ENCODE data around the gene ADAMTS17.

The ADAMTS17 gene

DNA sequence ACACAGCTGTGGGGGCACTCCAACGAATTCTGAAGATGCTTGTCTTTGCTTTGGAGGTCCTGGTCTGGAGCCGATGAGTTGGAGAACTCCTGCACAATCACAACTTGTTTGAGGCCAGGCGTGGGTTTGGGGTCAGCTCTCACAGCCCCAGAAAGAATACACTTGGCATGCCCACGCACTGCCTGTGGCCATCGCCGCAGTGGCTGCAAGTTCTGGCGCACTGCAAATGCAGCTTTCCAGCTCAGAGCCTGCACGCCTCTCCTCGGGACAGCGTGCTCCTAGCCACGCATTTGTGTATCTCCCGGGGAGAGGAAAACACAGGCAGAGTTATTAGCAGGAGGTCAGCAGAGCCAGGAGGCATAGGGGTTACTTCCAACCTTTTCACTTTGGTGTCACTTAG, 282.7 kb downstream of the ADAMTS17 start:
- H3K18ac ChIP-seq (ENCODE audit: low read length): no peak overlapping the region
- H3K9me3 ChIP-seq (ENCODE audit: insufficient read depth, low read depth, low read length): no peaks in the 10 kb centered on the region
- no peak overlapping the region for H4K12ac ChIP-seq (ENCODE audit: low read depth, low read length)
- no peaks in the 10 kb centered on the region for H3K79me1 ChIP-seq (ENCODE audit: low read length)
- no peak overlapping the region for H3K9ac ChIP-seq (ENCODE audit: low read length)
- H3K4me2 ChIP-seq (ENCODE audit: low read length): no peak overlapping the region
- H3K4ac ChIP-seq (ENCODE audit: low read depth, low read length): no peak overlapping the region
- no peaks in the 10 kb centered on the region for H3K4me1 ChIP-seq (ENCODE audit: control insufficient read depth in 1 of 2, insufficient read depth in 2 of 2, low read length in 2 of 2)
- no peaks in the 10 kb centered on the region for H3K79me2 ChIP-seq (ENCODE audit: control insufficient read depth, insufficient read depth, low read length, poor library complexity)
- no peak overlapping the region for H3K23ac ChIP-seq (ENCODE audit: low read length)
- H4K91ac ChIP-seq (ENCODE audit: low read depth, low read length): no peak overlapping the region
- no peak overlapping the region for H2BK5ac ChIP-seq (ENCODE audit: low read depth, low read length, poor library complexity)
- H2BK12ac ChIP-seq (ENCODE audit: low read length): no peak overlapping the region
- WGBS (ENCODE audit: extremely low coverage, insufficient coverage, insufficient read length): no CpG with 5 or more reads among the region's 12 CpGs
- no peak overlapping the region for H2AFZ ChIP-seq (ENCODE audit: insufficient read depth, low read length, poor library complexity)
- DNase-seq: no peak
- H2BK120ac ChIP-seq (ENCODE audit: insufficient read depth, low read length, poor library complexity): no peak overlapping the region
- no peak overlapping the region for H4K8ac ChIP-seq (ENCODE audit: low read depth, low read length)
- no peak overlapping the region for H3K14ac ChIP-seq (ENCODE audit: low read length)
- H3K36me3 ChIP-seq (ENCODE audit: control insufficient read depth in 1 of 2, insufficient read depth in 2 of 2, low read length in 2 of 2): no peaks in the 10 kb centered on the region
- H3K4me3 ChIP-seq (ENCODE audit: low read depth, low read length): no peak overlapping the region
- no peaks in the 10 kb centered on the region for H3K27me3 ChIP-seq (ENCODE audit: insufficient read depth, low read length)
- H3K27ac ChIP-seq (ENCODE audit: low read depth, low read length): no peak overlapping the region
- no peak overlapping the region for H2AK5ac ChIP-seq (ENCODE audit: low read length)

DNA sequence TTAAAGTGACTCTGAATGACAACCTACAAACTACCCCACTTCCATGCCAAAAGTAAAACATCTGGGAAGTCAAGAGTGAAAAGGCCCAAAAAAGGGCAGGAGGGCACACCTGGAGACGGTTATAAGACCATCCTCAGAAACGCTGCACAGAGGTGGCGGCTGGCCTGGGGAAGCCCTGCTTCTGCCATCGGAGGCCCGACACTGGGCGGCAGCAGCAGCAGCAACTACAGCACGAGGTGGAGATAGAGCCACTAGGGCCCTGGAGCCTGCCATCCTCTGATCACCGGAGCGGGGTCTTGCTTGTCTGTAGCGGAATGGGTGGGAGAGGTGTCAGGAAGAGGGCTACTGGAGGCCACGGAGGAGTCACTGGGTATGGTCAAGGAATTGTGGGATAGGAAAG, 283.3 kb downstream of the ADAMTS17 start:
- no peak overlapping the region for H3K4ac ChIP-seq (ENCODE audit: low read depth, low read length)
- H3K14ac ChIP-seq (ENCODE audit: low read length): no peak overlapping the region
- H4K91ac ChIP-seq (ENCODE audit: low read depth, low read length): no peak overlapping the region
- no peak overlapping the region for H4K12ac ChIP-seq (ENCODE audit: low read depth, low read length)
- H2AK5ac ChIP-seq (ENCODE audit: low read length): no peak overlapping the region
- no peaks in the 10 kb centered on the region for H3K27me3 ChIP-seq (ENCODE audit: insufficient read depth, low read length)
- H3K23ac ChIP-seq (ENCODE audit: low read length): no peak overlapping the region
- H3K9me3 ChIP-seq (ENCODE audit: insufficient read depth, low read depth, low read length): no peaks in the 10 kb centered on the region
- H2BK120ac ChIP-seq (ENCODE audit: insufficient read depth, low read length, poor library complexity): no peak overlapping the region
- H3K27ac ChIP-seq (ENCODE audit: low read depth, low read length): no peak overlapping the region
- no peaks in the 10 kb centered on the region for H3K79me1 ChIP-seq (ENCODE audit: low read length)
- no peak overlapping the region for H2AFZ ChIP-seq (ENCODE audit: insufficient read depth, low read length, poor library complexity)
- H3K9ac ChIP-seq (ENCODE audit: low read length): no peak overlapping the region
- H3K4me2 ChIP-seq (ENCODE audit: low read length): no peak overlapping the region
- H3K79me2 ChIP-seq (ENCODE audit: control insufficient read depth, insufficient read depth, low read length, poor library complexity): no peaks in the 10 kb centered on the region
- H2BK5ac ChIP-seq (ENCODE audit: low read depth, low read length, poor library complexity): no peak overlapping the region
- no peaks in the 10 kb centered on the region for H3K36me3 ChIP-seq (ENCODE audit: control insufficient read depth in 1 of 2, insufficient read depth in 2 of 2, low read length in 2 of 2)
- DNase-seq: no peak
- no CpG with 5 or more reads among the region's 11 CpGs for WGBS (ENCODE audit: extremely low coverage, insufficient coverage, insufficient read length)
- no peak overlapping the region for H3K4me3 ChIP-seq (ENCODE audit: low read depth, low read length)
- no peak overlapping the region for H4K8ac ChIP-seq (ENCODE audit: low read depth, low read length)
- no peak overlapping the region for H3K18ac ChIP-seq (ENCODE audit: low read length)
- H3K4me1 ChIP-seq (ENCODE audit: control insufficient read depth in 1 of 2, insufficient read depth in 2 of 2, low read length in 2 of 2): no peaks in the 10 kb centered on the region
- H2BK12ac ChIP-seq (ENCODE audit: low read length): no peak overlapping the region

DNA sequence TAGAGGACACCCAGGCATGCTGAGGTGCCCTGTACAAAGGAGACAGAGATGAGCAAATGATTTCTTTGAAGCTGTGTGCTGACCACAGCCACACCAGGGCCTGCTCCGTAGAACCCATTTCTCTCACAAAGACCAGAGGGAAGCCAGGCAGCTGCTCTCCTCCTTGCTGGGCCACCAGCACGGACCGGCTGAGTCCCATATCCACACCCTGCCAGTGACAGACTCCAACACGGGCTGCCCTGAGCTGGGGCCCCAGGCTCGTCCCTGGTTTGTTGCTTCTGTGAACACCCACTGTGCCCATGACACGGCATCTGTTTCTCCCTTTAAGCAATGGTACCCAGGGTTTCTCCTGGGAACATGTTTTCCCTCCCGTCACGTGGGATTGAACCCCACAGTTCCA, 284.5 kb downstream of the ADAMTS17 start:
- DNase-seq: no peak
- H3K23ac ChIP-seq (ENCODE audit: low read length): no peak overlapping the region
- no CpG with 5 or more reads among the region's 8 CpGs for WGBS (ENCODE audit: extremely low coverage, insufficient coverage, insufficient read length)
- H4K12ac ChIP-seq (ENCODE audit: low read depth, low read length): no peak overlapping the region
- H3K9ac ChIP-seq (ENCODE audit: low read length): no peak overlapping the region
- H3K18ac ChIP-seq (ENCODE audit: low read length): no peak overlapping the region
- no peak overlapping the region for H3K4ac ChIP-seq (ENCODE audit: low read depth, low read length)
- no peaks in the 10 kb centered on the region for H3K9me3 ChIP-seq (ENCODE audit: insufficient read depth, low read depth, low read length)
- no peaks in the 10 kb centered on the region for H3K27me3 ChIP-seq (ENCODE audit: insufficient read depth, low read length)
- no peak overlapping the region for H4K91ac ChIP-seq (ENCODE audit: low read depth, low read length)
- no peaks in the 10 kb centered on the region for H3K79me2 ChIP-seq (ENCODE audit: control insufficient read depth, insufficient read depth, low read length, poor library complexity)
- H2BK5ac ChIP-seq (ENCODE audit: low read depth, low read length, poor library complexity): no peak overlapping the region
- no peaks in the 10 kb centered on the region for H3K4me1 ChIP-seq (ENCODE audit: control insufficient read depth in 1 of 2, insufficient read depth in 2 of 2, low read length in 2 of 2)
- no peaks in the 10 kb centered on the region for H3K36me3 ChIP-seq (ENCODE audit: control insufficient read depth in 1 of 2, insufficient read depth in 2 of 2, low read length in 2 of 2)
- H4K8ac ChIP-seq (ENCODE audit: low read depth, low read length): no peak overlapping the region
- H2AK5ac ChIP-seq (ENCODE audit: low read length): no peak overlapping the region
- no peak overlapping the region for H2BK12ac ChIP-seq (ENCODE audit: low read length)
- no peak overlapping the region for H3K4me2 ChIP-seq (ENCODE audit: low read length)
- H3K27ac ChIP-seq (ENCODE audit: low read depth, low read length): no peak overlapping the region
- no peak overlapping the region for H3K14ac ChIP-seq (ENCODE audit: low read length)
- H3K4me3 ChIP-seq (ENCODE audit: low read depth, low read length): no peak overlapping the region
- no peak overlapping the region for H2AFZ ChIP-seq (ENCODE audit: insufficient read depth, low read length, poor library complexity)
- no peaks in the 10 kb centered on the region for H3K79me1 ChIP-seq (ENCODE audit: low read length)
- H2BK120ac ChIP-seq (ENCODE audit: insufficient read depth, low read length, poor library complexity): no peak overlapping the region

DNA sequence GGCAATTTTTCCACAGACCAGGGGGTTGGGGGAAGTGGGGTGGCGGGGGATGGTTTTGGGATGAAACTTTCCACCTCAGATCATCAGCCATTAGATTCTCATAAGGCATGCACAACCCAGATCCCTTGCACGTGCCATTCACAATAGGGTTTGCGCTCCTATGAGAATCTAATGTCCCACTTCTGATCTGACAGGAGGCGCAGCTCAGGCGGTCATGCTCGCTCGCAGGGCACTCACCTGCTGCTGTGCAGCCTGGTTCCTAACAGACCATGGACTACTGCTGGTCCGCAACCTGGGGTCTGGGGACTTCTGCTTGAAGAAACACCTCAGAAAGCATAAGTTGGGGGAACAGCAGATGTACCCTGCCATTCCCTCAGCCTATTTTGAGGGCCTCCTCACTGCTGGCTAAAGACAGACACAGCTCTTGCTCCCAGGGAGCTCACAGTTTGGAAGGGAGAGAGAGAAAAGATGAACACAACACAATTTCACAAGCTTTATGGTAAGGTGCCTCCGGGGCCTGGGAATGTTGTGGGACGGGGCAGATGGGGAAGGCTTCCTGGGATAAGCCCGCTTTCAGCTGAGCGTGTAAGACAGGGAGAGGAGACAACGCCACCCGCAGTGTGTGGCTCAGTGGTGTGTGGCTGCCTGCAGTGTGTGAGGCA, 285.2 kb downstream of the ADAMTS17 start:
- Histone ChIP-seq H2BK12ac (ENCODE audit: low read length) (no peak overlapping the region), H3K4me1 (ENCODE audit: control insufficient read depth in 1 of 2, insufficient read depth in 2 of 2, low read length in 2 of 2) (no peaks in the 10 kb centered on the region), H3K27ac (ENCODE audit: low read depth, low read length) (no peak overlapping the region), H2AFZ (ENCODE audit: insufficient read depth, low read length, poor library complexity) (no peak overlapping the region), H3K18ac (ENCODE audit: low read length) (no peak overlapping the region), H3K9me3 (ENCODE audit: insufficient read depth, low read depth, low read length) (no peaks in the 10 kb centered on the region), H4K12ac (ENCODE audit: low read depth, low read length) (no peak overlapping the region), H2BK120ac (ENCODE audit: insufficient read depth, low read length, poor library complexity) (no peak overlapping the region), H2AK5ac (ENCODE audit: low read length) (no peak overlapping the region), H3K27me3 (ENCODE audit: insufficient read depth, low read length) (no peaks in the 10 kb centered on the region), H4K8ac (ENCODE audit: low read depth, low read length) (no peak overlapping the region), H3K14ac (ENCODE audit: low read length) (no peak overlapping the region), H3K36me3 (ENCODE audit: control insufficient read depth in 1 of 2, insufficient read depth in 2 of 2, low read length in 2 of 2) (no peaks in the 10 kb centered on the region), H3K79me1 (ENCODE audit: low read length) (no peaks in the 10 kb centered on the region), H3K79me2 (ENCODE audit: control insufficient read depth, insufficient read depth, low read length, poor library complexity) (no peaks in the 10 kb centered on the region), H3K4me2 (ENCODE audit: low read length) (no peak overlapping the region), H4K91ac (ENCODE audit: low read depth, low read length) (no peak overlapping the region), H2BK5ac (ENCODE audit: low read depth, low read length, poor library complexity) (no peak overlapping the region), H3K23ac (ENCODE audit: low read length) (no peak overlapping the region), H3K4me3 (ENCODE audit: low read depth, low read length) (no peak overlapping the region), H3K9ac (ENCODE audit: low read length) (no peak overlapping the region), H3K4ac (ENCODE audit: low read depth, low read length) (no peak overlapping the region)
- DNase-seq: no peak
- WGBS (ENCODE audit: extremely low coverage, insufficient coverage, insufficient read length): no CpG with 5 or more reads among the region's 14 CpGs
